Activated naive CD4-positive, alpha-beta T cell treated with anti-CD3 and anti-CD28 coated beads, Interleukin-2, amount 50 U/mL, for 24 hours (primary cell): ENCODE data around the gene RNU1-1.
A peak's percentile ranks its signal among the peaks of the same experiment; 100 is the strongest.
"Not testable (repeated sequence)": the region's sequence is repeated elsewhere in the genome, so short reads cannot be mapped to it uniquely, and the experiment has no call there.

Source experiments
- H3K27ac Mint-ChIP-seq: one replicate; pipeline ENCODE4 v1.8.0; 2021; ENCODE audit warnings: mild to moderate bottlenecking, mixed read lengths
- H3K27me3 Mint-ChIP-seq: one replicate; pipeline ENCODE4 v1.8.0; 2021; ENCODE audit warnings: mixed read lengths
- H3K36me3 Mint-ChIP-seq: one replicate; pipeline ENCODE4 v1.8.0; 2021; ENCODE audit warnings: mixed read lengths
- H3K4me1 Mint-ChIP-seq: one replicate; pipeline ENCODE4 v1.8.0; 2021; ENCODE audit warnings: mixed read lengths
- H3K4me3 Mint-ChIP-seq: one replicate; pipeline ENCODE4 v1.8.0; 2021; ENCODE audit warnings: mild to moderate bottlenecking, mixed read lengths
- H3K9me3 Mint-ChIP-seq: one replicate; pipeline ENCODE4 v1.8.0; 2021; ENCODE audit warnings: mixed read lengths

The RNU1-1 gene

DNA sequence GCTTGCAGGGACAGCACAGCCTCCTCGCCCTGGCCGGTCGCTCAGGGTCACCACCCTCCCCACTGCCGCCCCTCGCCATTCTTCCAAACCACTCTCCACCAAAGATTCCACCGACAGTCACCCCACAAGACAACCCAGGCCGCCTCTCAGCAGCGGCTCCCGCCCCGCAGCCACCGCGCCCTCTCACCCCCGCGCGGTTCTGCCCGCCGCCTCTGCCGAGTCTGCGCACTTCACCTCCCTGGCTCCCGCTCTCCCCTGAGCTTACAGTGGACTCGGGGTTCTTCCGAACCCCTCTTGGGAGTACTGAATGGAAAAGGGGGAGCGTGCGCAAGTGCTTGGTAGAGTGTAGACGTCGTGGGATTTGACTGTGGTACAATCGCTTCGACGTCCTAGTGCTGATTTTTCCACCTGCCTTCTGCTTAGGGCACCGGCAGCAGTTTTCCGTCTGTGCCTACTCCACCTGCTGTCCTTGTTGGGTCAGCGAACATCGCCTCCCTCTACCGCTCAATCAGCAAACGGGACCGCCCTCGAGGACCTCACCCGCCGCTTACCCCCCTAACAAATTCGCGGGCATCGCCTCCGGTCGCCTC is 20.2 kb upstream of the RNU1-1 start:
- H3K9me3 Mint-ChIP-seq, H3K36me3 Mint-ChIP-seq, H3K27ac Mint-ChIP-seq, H3K4me1 Mint-ChIP-seq: not testable (repeated sequence)
- Mint-ChIP-seq H3K27me3 (peaks cover 14% of the 10 kb centered on the region), H3K4me3 (peak overlapping the region; percentile 23)

- Mint-ChIP-seq H3K27me3 (peaks cover 14% of the 10 kb centered on the region), H3K4me3 (peak overlapping the region; percentile 54)
- not testable (repeated sequence) for H3K27ac Mint-ChIP-seq, H3K9me3 Mint-ChIP-seq, H3K36me3 Mint-ChIP-seq, H3K4me1 Mint-ChIP-seq
Observed at GRCh38 chr1:16532235-16532991, 18.3 kb upstream of the RNU1-1 start.

DNA sequence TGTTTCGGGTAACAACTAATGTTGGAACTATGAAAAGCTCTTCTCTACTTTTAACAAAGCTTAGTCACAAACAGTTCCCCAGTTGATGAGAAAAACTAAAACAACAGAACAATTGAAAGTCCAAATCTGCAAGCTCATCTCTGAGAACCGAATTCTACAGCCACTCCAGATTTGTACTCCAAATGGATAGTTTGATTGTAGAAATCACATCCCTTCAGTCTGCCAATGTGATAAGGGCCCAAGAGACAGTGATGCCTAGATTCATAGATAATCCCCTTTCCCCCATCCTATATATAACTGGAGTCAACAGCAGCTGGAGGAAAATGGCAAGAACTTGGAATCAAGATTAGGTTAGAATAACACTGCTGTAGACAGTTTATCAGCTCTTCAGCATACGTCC is 14.3 kb upstream of the RNU1-1 start:
- not testable (repeated sequence) for H3K4me3 Mint-ChIP-seq, H3K27ac Mint-ChIP-seq, H3K9me3 Mint-ChIP-seq, H3K4me1 Mint-ChIP-seq, H3K36me3 Mint-ChIP-seq, H3K27me3 Mint-ChIP-seq

DNA sequence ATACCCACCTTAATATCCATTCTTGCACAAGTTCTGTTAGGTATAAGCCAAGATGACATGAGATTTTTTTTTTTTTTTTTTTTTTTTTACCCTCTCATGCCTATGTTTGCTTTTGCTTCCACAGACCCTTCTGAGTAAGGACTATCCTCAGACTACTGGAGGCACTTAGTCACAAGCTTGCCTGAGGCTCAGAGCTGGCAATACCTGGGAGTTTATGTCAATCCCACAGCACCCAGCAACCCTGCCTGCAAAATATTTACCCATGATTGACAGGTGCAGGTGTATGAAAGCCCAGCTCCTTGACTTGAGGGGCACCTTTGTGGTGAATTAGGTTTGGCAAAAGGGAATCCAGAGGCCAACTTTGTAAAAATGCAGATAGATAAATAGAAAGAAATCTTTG is 11.7 kb upstream of the RNU1-1 start:
- H3K27ac Mint-ChIP-seq, H3K27me3 Mint-ChIP-seq, H3K4me3 Mint-ChIP-seq, H3K36me3 Mint-ChIP-seq, H3K9me3 Mint-ChIP-seq, H3K4me1 Mint-ChIP-seq: not testable (repeated sequence)

- H3K9me3 Mint-ChIP-seq, H3K36me3 Mint-ChIP-seq, H3K27ac Mint-ChIP-seq, H3K4me1 Mint-ChIP-seq, H3K4me3 Mint-ChIP-seq: not testable (repeated sequence)
- peaks cover 11% of the 10 kb centered on the region for H3K27me3 Mint-ChIP-seq
Observed at GRCh38 chr1:16521679-16522078, 7.6 kb upstream of the RNU1-1 start.

DNA sequence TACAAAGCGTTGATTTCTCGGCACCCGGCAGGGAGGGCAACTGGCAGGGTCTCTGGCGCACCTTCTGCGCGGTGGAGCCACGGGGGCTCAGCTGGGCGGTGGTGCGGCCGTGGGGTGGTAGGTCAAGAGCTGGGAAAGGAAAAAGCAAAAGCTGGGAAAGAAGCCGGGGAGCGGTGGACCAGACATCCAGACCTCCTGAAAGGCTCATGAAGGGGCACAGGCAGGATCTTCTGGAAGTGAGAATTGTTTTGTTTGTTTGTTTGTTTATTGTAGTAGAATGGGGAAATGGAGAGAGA is 7.2 kb upstream of the RNU1-1 start:
- Mint-ChIP-seq H3K36me3 (no peaks in the 10 kb centered on the region), H3K27me3 (peaks cover 11% of the 10 kb centered on the region), H3K27ac (no peak overlapping the region), H3K4me1 (no peaks in the 10 kb centered on the region), H3K9me3 (no peaks in the 10 kb centered on the region), H3K4me3 (no peak overlapping the region)

DNA sequence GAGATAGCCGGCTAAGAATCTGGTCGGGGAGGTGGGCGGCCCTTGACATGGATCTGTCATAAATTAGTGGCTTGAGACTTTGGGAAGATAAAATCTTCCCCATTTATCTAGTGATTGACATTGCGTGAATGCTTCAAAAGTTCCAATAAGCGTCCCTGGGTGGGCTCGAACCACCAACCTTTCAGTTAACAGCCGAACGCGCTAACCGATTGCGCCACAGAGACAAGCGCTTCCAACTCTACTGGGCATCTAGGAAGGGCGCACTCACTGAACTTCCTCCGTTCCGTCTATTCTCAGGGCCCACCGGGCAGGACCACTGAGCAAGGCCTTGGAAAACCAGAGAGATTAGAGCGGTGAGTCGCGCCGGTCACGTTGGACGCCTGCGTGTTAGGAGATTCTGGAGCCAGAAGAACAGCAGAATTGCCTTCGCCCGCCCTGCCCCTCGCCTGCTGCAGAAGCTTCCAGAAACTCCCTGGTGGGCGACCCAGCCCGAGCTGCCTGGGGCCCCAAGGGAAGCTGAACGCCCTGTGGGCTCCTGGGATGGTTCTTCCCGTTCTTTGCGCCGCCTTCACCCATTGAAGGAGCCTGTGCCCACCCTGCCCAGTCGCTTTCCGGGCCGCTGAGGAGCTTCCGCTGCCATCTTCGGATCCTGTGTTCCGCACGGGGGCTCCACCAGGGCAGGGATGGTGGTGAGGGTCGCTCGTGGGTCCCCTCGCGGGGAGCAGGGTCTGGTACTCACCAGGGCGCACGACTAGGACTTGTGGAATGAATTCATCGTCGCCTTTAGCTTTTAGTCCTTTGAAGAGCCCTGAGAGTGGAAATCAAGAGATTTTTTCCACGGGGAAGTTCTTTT is 6.6 kb upstream of the RNU1-1 start:
- H3K27ac Mint-ChIP-seq, H3K4me1 Mint-ChIP-seq, H3K36me3 Mint-ChIP-seq, H3K4me3 Mint-ChIP-seq, H3K9me3 Mint-ChIP-seq: not testable (repeated sequence)
- peaks cover 11% of the 10 kb centered on the region for H3K27me3 Mint-ChIP-seq

GRCh38 chr1:16519255-16519951 is 5.3 kb upstream of the RNU1-1 start:
- peaks cover 11% of the 10 kb centered on the region for H3K27me3 Mint-ChIP-seq
- H3K4me1 Mint-ChIP-seq, H3K4me3 Mint-ChIP-seq, H3K9me3 Mint-ChIP-seq, H3K27ac Mint-ChIP-seq, H3K36me3 Mint-ChIP-seq: not testable (repeated sequence)

DNA sequence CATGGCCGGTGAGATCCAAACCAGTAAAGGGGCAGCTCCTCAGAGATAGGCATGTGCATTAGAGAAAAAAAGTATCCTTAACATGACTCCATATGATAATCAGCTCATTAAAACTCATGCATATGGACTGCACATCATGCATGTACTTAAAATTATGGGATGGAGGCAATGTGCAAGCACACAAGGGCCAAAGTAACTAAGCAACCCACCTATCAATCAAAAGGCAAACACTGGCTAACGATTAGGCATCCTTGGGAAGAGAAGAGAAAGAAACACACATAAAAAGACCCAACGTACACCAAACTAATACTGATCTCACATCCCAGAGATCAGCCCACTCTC is 4.8 kb upstream of the RNU1-1 start:
- H3K9me3 Mint-ChIP-seq, H3K36me3 Mint-ChIP-seq, H3K4me1 Mint-ChIP-seq, H3K4me3 Mint-ChIP-seq, H3K27ac Mint-ChIP-seq: not testable (repeated sequence)
- H3K27me3 Mint-ChIP-seq: peaks cover 11% of the 10 kb centered on the region

DNA sequence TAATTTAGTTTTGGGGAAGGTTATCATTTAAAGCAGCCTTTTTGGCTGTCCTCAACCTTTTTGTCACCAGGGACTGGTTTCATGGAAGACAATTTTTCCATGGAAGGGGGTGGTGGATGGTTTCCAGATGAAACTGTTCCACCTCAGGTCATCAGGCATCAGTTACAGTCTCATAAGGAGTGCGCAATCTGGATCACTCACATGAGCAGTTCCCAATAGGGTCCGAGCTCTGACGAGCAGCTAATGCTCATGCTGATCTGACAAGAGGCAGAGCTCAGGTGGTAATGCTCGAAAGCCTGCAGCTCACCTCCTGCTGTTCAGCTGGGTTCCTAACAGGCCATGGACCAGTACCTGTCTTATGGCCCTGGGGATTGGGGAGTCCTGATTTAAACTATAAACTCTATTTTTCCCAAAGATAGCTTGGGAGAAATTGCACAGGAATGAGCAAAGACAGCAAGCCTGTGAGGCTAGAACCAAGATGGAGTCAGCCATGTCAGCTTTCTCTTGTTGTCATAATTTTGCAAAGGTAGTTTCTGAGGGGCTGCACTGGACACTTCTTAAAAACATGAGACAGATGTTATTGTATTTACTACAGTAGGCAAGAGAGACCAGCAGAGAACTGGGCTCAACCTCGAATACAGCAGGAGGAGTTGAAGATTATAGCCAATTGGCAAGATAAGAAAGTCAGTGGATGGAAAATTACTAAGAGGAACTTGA is 2.8 kb upstream of the RNU1-1 start:
- H3K27ac Mint-ChIP-seq: not testable (repeated sequence)
- peaks cover 11% of the 10 kb centered on the region for H3K27me3 Mint-ChIP-seq

GRCh38 chr1:16513412-16514106 is 526 bp downstream of the RNU1-1 start:
- H3K27me3 Mint-ChIP-seq, H3K36me3 Mint-ChIP-seq, H3K9me3 Mint-ChIP-seq, H3K4me3 Mint-ChIP-seq, H3K27ac Mint-ChIP-seq, H3K4me1 Mint-ChIP-seq: not testable (repeated sequence)

More for the DNA sequence above, 2.8 kb upstream of the RNU1-1 start:
- H3K4me3 Mint-ChIP-seq, H3K36me3 Mint-ChIP-seq, H3K9me3 Mint-ChIP-seq, H3K4me1 Mint-ChIP-seq: not testable (repeated sequence)

GRCh38 chr1:16512624-16513411 is 1.3 kb downstream of the RNU1-1 start:
- not testable (repeated sequence) for H3K36me3 Mint-ChIP-seq, H3K27ac Mint-ChIP-seq, H3K27me3 Mint-ChIP-seq, H3K9me3 Mint-ChIP-seq, H3K4me1 Mint-ChIP-seq, H3K4me3 Mint-ChIP-seq

- H3K4me3 Mint-ChIP-seq, H3K36me3 Mint-ChIP-seq, H3K4me1 Mint-ChIP-seq, H3K9me3 Mint-ChIP-seq, H3K27me3 Mint-ChIP-seq, H3K27ac Mint-ChIP-seq: not testable (repeated sequence)
Observed at GRCh38 chr1:16511926-16512325, 2.2 kb downstream of the RNU1-1 start.

DNA sequence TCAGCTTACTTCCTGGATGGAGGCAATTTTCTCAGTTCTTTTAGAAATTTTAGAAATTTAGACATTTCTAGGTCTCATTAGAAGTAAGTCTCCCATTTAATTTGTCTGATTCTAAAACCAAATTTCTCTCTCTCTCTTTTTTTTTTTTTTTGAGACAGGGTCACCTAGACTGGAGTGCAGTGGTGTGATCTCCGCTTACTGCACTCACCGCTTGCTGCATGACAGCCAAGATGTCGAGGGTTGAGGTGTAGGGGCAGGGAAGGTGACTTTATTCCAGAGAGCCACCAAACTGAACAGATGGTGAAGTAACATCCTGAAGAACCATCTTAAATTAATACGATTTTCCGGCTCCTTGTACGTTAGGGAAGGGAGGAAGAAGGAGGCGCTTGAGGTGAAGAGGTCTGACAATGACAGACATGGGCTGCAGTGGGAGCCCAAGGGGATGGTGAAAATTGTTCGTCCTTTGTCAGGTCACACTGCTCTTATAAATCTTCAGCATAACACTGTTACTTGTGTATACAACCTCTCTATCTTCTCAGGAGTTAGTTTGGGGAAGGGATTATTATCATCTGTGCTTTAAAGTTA is 5.1 kb downstream of the RNU1-1 start:
- H3K27me3 Mint-ChIP-seq, H3K27ac Mint-ChIP-seq, H3K4me1 Mint-ChIP-seq, H3K4me3 Mint-ChIP-seq, H3K36me3 Mint-ChIP-seq, H3K9me3 Mint-ChIP-seq: not testable (repeated sequence)
